BLaER1 (cell line): ENCODE measurements around the gene NAT14.

Source experiments
- H3K27ac ChIP-seq: shearing (Covaris generic); formaldehyde crosslinking; 2 replicates; pipeline ENCODE4 v1.8.1; 2022
- H3K27me3 ChIP-seq: shearing (Covaris generic); formaldehyde crosslinking; 2 replicates; pipeline ENCODE4 v1.8.1; 2022
- H3K36me3 ChIP-seq: shearing (Covaris generic); formaldehyde crosslinking; 2 replicates; pipeline ENCODE4 v1.8.1; 2022
- H3K4me1 ChIP-seq: shearing (Covaris generic); formaldehyde crosslinking; 2 replicates; pipeline ENCODE4 v1.8.1; 2022
- H3K4me2 ChIP-seq: shearing (Covaris generic); formaldehyde crosslinking; 2 replicates; pipeline ENCODE4 v1.8.1; 2022
- H3K4me3 ChIP-seq: shearing (Covaris generic); formaldehyde crosslinking; 2 replicates; pipeline ENCODE4 v1.8.1; 2022
- H3K9ac ChIP-seq: shearing (Covaris generic); formaldehyde crosslinking; 2 replicates; pipeline ENCODE4 v1.8.1; 2022
- H3K9me3 ChIP-seq: shearing (Covaris generic); formaldehyde crosslinking; 2 replicates; pipeline ENCODE4 v1.8.1; 2022
- H4K20me1 ChIP-seq: shearing (Covaris generic); formaldehyde crosslinking; 2 replicates; pipeline ENCODE4 v1.8.1; 2022
- Cebpa-rat ChIP-seq: shearing (Covaris generic); IDR thresholded peaks from 2 replicates; pipeline ENCODE4 v1.8.1; 2022

NAT14 gene

DNA sequence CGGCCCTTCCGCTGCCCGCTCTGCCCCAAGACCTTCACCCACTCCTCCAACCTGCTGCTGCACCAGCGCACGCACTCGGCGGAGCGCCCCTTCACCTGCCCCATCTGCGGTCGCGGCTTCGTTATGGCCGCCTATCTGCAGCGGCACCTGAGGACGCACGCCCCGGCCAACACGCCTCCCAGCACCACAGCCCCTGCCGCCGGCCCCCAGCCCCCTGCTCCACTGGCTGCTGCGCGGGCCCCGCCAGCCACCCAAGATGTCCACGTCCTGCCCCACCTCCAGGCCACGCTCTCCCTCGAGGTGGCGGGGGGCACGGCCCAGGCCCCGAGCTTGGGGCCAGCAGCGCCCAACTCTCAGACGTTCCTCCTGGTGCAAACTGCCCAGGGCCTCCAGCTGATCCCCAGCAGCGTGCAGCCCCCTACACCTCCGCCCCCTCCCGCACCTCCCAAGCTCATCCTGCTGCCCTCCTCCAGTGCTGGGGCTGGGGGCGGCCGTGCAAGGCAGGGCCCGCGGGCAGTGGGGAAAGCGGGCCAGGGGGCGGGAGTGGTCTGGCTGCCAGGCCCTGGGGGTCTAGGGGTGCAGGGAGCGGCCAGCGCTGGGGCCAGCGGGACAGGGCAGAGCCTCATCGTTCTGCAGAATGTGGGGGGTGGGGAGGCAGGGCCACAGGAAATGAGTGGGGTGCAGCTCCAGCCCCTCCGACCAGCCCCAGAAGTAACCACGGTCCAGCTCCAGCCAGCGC lies 1.9 kb upstream of the NAT14 start:
- Histone ChIP-seq H3K36me3 (peaks cover 25% of the 10 kb centered on the region), H3K27ac (no peak overlapping the region), H3K9me3 (no peaks in the 10 kb centered on the region), H4K20me1 (peaks cover 11% of the 10 kb centered on the region), H3K27me3 (no peaks in the 10 kb centered on the region), H3K4me3 (no peak overlapping the region), H3K9ac (no peak overlapping the region), H3K4me2 (no peak overlapping the region), H3K4me1 (peaks cover 60% of the 10 kb centered on the region)
- no peak for TF ChIP-seq Cebpa-rat

- Histone ChIP-seq H3K4me2 (peak overlapping the region; percentile 96), H3K36me3 (peaks cover 25% of the 10 kb centered on the region), H3K9ac (peak overlapping the region; percentile 85), H3K4me3 (peak overlapping the region; percentile 80), H4K20me1 (peaks cover 10% of the 10 kb centered on the region), H3K9me3 (no peaks in the 10 kb centered on the region), H3K27ac (peak overlapping the region; percentile 87), H3K4me1 (peaks cover 57% of the 10 kb centered on the region), H3K27me3 (no peaks in the 10 kb centered on the region)
- no peak for TF ChIP-seq Cebpa-rat
Observed at GRCh38 chr19:55483706-55484592, 1.0 kb upstream of the NAT14 start.

DNA sequence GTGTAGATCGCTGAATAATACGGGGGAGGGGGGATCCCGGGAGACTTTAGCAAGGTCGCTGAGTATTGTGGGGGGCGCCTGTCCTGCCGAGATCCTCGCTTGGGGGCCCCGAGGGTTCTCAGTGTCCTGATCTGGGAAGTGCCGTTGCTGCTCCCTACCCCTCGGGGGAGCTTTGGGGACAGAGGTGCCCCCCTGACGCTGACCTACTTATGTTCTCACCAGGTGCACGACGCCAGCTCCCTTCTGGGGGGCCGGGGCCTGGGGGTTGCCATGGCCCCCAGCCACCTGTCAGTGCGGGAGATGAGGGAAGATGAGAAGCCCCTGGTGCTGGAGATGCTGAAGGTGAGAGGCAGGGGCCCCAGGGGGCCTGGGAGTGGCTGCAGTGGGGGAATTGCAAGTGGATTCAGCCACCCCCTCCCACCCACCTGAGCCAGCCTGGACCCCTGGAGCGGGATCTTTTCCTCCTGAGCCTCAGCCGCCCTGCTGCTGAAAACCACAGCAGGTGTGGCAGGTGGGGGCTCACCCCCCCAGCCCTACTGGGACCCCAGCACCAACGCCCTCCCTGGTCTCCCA lies 537 bp downstream of the NAT14 start:
- Histone ChIP-seq H3K27me3 (no peaks in the 10 kb centered on the region), H3K27ac (peak overlapping the region; percentile 87), H3K9ac (peak overlapping the region; percentile 85), H3K36me3 (peaks cover 25% of the 10 kb centered on the region), H3K4me1 (peaks cover 60% of the 10 kb centered on the region), H3K9me3 (no peaks in the 10 kb centered on the region), H3K4me2 (peak overlapping the region; percentile 96), H3K4me3 (peak overlapping the region; percentile 80), H4K20me1 (no peaks in the 10 kb centered on the region; the same call in 1 of the 2 replicates)
- TF ChIP-seq Cebpa-rat, result no peak

- H3K27me3 ChIP-seq, result no peaks in the 10 kb centered on the region
- peaks cover 18% of the 10 kb centered on the region for H3K36me3 ChIP-seq
- H3K4me1 ChIP-seq, result peaks cover 67% of the 10 kb centered on the region
- H4K20me1 ChIP-seq, result no peaks in the 10 kb centered on the region; the same call in 1 of the 2 replicates
- H3K27ac ChIP-seq, result peak overlapping the region; percentile 87
- H3K4me2 ChIP-seq, result peak overlapping the region; percentile 96
- no peak for TF ChIP-seq Cebpa-rat
- H3K4me3 ChIP-seq, result peak overlapping the region; percentile 80
- peak overlapping the region; percentile 85 for H3K9ac ChIP-seq
- H3K9me3 ChIP-seq, result no peaks in the 10 kb centered on the region
Observed at GRCh38 chr19:55486043-55486970, 1.3 kb downstream of the NAT14 start.

- Histone ChIP-seq H3K27me3 (no peaks in the 10 kb centered on the region), H3K9ac (peak overlapping the region; percentile 85), H3K36me3 (peaks cover 15% of the 10 kb centered on the region), H3K4me3 (peak overlapping the region; percentile 42; the same call in 1 of the 2 replicates), H3K4me2 (peak overlapping the region; percentile 96), H3K9me3 (no peaks in the 10 kb centered on the region), H3K4me1 (peaks cover 73% of the 10 kb centered on the region), H3K27ac (peak overlapping the region; percentile 87), H4K20me1 (no peaks in the 10 kb centered on the region; the same call in 1 of the 2 replicates)
- no peak for TF ChIP-seq Cebpa-rat
Observed at GRCh38 chr19:55486971-55487923, 2.3 kb downstream of the NAT14 start.

GRCh38 chr19:55487924-55488687 lies 3.1 kb downstream of the NAT14 start, which contains the start of gene SSC5D:
TSS of gene SSC5D (plus strand) at chr19:55488436. CDS start at chr19:55488590, 154 bp downstream.
- Histone ChIP-seq H3K36me3 (peaks cover 8% of the 10 kb centered on the region), H4K20me1 (no peaks in the 10 kb centered on the region; the same call in 1 of the 2 replicates), H3K9me3 (no peaks in the 10 kb centered on the region), H3K4me1 (peaks cover 73% of the 10 kb centered on the region), H3K27ac (peak within 1 kb of the TSS; percentile 87), H3K4me3 (peak within 1 kb of the TSS; percentile 42; the same call in 1 of the 2 replicates), H3K27me3 (no peaks in the 10 kb centered on the region), H3K9ac (peak within 1 kb of the TSS; percentile 85), H3K4me2 (peak within 1 kb of the TSS; percentile 96)
- no peak for TF ChIP-seq Cebpa-rat

DNA sequence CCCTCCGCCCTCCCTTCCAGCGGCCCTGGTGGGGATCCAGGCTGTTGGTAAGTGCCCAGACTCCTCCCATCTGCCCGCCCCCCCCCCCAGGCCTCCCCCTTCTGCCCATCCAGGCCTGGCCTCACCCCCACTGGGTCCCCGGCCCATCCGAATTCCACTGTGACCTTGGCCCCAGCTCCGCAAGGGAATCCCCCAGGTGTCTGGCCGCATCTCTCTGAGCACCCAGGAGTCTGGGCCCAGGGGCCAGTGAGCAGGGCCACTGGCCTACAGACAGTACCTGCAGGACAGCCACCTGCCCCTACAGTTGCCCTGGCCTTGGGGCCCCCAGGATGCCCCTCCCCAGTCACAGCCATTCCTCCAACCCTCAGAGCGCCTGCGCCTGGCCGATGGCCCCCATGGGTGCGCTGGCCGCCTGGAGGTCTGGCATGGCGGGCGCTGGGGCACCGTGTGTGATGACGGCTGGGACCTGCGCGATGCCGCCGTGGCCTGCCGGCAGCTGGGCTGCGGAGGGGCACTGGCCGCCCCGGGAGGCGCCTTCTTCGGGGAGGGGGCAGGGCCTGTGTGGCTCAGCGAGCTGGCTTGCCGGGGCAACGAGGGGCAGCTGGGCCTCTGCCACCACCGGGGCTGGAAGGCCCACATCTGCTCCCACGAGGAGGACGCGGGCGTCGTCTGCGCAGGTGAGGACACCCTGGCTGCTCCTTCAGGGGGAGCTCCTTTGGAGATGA lies 4.2 kb downstream of the NAT14 start:
- Histone ChIP-seq H3K4me1 (peaks cover 67% of the 10 kb centered on the region), H3K36me3 (no peaks in the 10 kb centered on the region), H3K9ac (0 out of 2 replicates have a peak overlapping the region, but pooled peaks have one; percentile 45), H3K4me2 (peak overlapping the region; percentile 62), H4K20me1 (no peaks in the 10 kb centered on the region; the same call in 1 of the 2 replicates), H3K4me3 (no peak overlapping the region), H3K27me3 (no peaks in the 10 kb centered on the region), H3K27ac (peak overlapping the region; percentile 30; the same call in 1 of the 2 replicates), H3K9me3 (no peaks in the 10 kb centered on the region)
- TF ChIP-seq Cebpa-rat, result no peak
